ENCODE results near the gene SLC2A11.
"Not testable (repeated sequence)": the region's sequence is repeated elsewhere in the genome, so short reads cannot be mapped to it uniquely, and the experiment has no call there.

DNA sequence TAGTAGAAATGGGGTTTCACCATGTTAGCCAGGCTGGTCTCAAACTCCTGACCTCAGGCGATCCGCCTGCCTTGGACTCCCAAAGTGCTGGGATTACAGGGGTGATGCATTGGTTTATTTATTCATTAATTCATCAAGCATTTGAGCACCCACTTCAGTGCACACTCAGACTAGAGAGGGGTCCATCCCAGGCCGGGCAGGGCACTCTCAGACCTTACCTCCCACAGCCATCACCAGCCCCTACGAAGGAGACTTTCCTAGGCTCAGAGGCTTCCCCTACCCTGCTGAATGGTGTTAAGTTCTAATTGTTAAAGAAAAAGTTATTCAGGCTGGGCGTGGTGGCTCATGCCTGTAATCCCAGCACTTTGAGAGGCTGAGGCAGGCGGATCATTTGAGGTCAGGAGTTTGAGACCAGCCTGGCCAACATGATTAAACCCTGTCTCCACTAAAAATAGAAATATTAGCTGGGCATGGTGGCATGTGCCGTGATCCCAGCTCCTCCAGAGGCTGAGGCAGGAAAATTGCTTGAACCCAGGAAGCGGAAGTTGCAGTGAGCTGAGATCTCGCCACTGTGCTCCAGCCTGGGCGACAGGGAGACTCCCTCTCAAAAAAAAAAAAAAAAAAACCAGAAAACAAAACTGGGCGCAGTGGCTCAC, 7.0 kb downstream of the SLC2A11 start:
- TF ChIP-seq, protein P1, sequence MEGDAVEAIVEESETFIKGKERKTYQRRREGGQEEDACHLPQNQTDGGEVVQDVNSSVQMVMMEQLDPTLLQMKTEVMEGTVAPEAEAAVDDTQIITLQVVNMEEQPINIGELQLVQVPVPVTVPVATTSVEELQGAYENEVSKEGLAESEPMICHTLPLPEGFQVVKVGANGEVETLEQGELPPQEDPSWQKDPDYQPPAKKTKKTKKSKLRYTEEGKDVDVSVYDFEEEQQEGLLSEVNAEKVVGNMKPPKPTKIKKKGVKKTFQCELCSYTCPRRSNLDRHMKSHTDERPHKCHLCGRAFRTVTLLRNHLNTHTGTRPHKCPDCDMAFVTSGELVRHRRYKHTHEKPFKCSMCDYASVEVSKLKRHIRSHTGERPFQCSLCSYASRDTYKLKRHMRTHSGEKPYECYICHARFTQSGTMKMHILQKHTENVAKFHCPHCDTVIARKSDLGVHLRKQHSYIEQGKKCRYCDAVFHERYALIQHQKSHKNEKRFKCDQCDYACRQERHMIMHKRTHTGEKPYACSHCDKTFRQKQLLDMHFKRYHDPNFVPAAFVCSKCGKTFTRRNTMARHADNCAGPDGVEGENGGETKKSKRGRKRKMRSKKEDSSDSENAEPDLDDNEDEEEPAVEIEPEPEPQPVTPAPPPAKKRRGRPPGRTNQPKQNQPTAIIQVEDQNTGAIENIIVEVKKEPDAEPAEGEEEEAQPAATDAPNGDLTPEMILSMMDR (IDR thresholded peaks at IDR 0.05; ENCODE audit: insufficient read depth, low read length, poor library complexity, severe bottlenecking): not testable (repeated sequence)
- TF ChIP-seq EZH2phosphoT487 (conservative IDR thresholded peaks at IDR 0.05; ENCODE audit: low read length): not testable (repeated sequence)

Measured in SU-DHL-6 (cell line).